ENCODE measurements around the gene PGBD5. TPM values are rescaled to one million over a fixed set of nuclear protein-coding genes. Genes with fewer than 3 reads are reported as not detected.

Gene PGBD5
- total RNA-seq, 3 donors from 2014 or later (not counting 1 experiment from before 2014, with no cell fraction given), result 0.02 to 0.90 TPM; not detected in 1

DNA sequence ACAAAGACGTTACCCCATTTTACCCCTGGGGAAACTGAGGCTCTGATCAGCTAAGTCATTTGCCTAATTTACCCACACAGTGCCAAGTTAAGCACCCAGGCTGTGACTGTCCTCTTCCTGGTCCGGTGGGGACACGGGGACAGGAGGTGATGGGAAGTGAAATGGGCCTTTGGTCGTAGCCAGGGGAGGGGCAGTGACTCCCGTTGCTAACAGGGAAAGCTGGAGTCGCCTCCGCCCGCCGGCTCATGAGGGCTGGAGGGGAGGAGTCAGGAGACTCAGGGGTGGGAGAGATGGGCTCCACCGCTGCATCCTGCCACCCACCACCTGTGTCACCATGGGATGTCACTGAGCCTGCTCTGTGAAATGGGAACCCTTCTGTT, 139.3 kb downstream of the PGBD5 start:
- DNase-seq (no peak), ATAC-seq (no peak)
- 95% methylated on average over 10 of the region's 10 CpGs for WGBS (ENCODE audit: insufficient coverage)
- TF ChIP-seq, protein P1, sequence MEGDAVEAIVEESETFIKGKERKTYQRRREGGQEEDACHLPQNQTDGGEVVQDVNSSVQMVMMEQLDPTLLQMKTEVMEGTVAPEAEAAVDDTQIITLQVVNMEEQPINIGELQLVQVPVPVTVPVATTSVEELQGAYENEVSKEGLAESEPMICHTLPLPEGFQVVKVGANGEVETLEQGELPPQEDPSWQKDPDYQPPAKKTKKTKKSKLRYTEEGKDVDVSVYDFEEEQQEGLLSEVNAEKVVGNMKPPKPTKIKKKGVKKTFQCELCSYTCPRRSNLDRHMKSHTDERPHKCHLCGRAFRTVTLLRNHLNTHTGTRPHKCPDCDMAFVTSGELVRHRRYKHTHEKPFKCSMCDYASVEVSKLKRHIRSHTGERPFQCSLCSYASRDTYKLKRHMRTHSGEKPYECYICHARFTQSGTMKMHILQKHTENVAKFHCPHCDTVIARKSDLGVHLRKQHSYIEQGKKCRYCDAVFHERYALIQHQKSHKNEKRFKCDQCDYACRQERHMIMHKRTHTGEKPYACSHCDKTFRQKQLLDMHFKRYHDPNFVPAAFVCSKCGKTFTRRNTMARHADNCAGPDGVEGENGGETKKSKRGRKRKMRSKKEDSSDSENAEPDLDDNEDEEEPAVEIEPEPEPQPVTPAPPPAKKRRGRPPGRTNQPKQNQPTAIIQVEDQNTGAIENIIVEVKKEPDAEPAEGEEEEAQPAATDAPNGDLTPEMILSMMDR (IDR thresholded peaks at IDR 0.05), result no peak
- H3K27me3 ChIP-seq (ENCODE audit: control insufficient read depth, insufficient read depth, low read length), result no peaks in the 10 kb centered on the region
- no peaks in the 10 kb centered on the region for H3K36me3 ChIP-seq (ENCODE audit: control insufficient read depth, insufficient read depth, low read length)
- peaks cover 0 to 3% of the 10 kb centered on the region in 2 donors for H3K27me3 Mint-ChIP-seq (ENCODE audit: low read depth in 2 of 2)
- no peak overlapping the region for H3K27ac Mint-ChIP-seq
- peaks cover under 1 to 6% of the 10 kb centered on the region in 2 donors for H3K4me1 Mint-ChIP-seq
- H3K4me3 ChIP-seq (ENCODE audit: low read length), result no peak overlapping the region
- peaks cover 15% of the 10 kb centered on the region for H3K4me1 ChIP-seq (ENCODE audit: control insufficient read depth, insufficient read depth, low read length)
- H3K4me3 Mint-ChIP-seq, result no peak overlapping the region
- H3K9me3 Mint-ChIP-seq, result no peaks in the 10 kb centered on the region
- H3K36me3 Mint-ChIP-seq, result no peaks in the 10 kb centered on the region
- H3K9me3 ChIP-seq (ENCODE audit: control insufficient read depth, insufficient read depth, low read length), result no peaks in the 10 kb centered on the region
- intact Hi-C loops (cut with micrococcal nuclease), result no loop called here
- H3K27ac ChIP-seq (ENCODE audit: low read length), result no peak overlapping the region

DNA sequence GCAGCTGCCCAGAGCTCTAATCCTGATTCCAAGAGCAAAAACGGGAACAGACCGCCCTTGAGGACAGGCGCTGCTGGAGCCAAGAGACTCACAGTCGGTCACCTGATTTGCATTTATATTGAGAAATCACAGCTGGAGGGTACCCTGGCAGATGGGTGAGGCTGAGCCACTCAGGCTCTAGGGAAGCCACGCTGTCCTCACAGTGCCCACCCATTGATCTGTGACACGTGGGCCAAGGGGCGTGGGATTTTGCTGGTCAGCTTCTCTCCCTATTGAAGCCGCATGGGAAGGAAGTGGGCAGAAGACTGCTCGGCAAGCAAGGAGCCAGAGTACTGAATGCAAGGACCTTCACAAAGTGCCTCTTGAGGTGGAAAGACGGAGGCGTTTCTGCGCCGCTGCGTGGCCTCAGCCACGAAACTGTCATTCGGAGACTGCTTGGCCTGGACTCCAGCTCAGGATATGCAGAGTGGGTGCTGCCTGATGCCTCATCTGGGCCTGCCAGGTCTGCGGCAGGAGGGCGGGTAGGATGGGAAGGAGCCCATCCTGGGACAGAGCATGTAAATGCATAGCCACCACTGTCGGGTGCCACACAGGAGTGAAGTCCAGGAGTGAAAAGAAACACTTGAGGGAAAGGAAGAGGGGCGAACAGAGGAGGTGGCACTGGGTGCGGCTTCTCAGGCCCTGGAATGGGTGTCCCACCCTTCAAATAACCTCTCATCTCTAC, 139.8 kb downstream of the PGBD5 start:
- TF ChIP-seq, protein P1 (IDR thresholded peaks at IDR 0.05), result no peak

DNA sequence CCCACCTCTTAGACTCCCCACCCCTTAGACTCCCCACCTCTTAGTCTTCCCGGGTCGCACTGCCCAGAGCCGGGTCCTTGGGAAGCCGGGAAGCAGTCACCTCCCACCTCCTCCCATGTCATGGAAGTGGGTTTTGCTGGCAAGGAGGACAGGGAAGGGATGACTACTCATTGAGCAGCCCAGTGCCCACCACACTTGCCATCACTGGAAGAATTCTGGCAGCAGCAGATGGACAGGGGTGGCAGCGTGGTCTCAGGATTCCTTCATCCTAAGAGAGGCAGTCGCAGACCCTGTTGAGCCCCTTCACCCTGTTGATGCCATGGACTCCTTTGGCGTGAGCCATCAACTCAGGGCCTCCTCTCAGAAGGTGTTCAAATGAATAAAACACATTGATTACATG, 140.8 kb downstream of the PGBD5 start:
- ATAC-seq, result no peak
- Mint-ChIP-seq H3K27me3 (ENCODE audit: low read depth in 2 of 2) (no peaks in the 10 kb centered on the region), H3K4me1 (peaks cover 0 to 5% of the 10 kb centered on the region in 2 donors), H3K9me3 (no peaks in the 10 kb centered on the region), H3K36me3 (no peaks in the 10 kb centered on the region), H3K4me3 (no peak overlapping the region), H3K27ac (no peak overlapping the region)
- no peak for DNase-seq
- Histone ChIP-seq H3K27me3 (ENCODE audit: control insufficient read depth, insufficient read depth, low read length) (no peaks in the 10 kb centered on the region), H3K36me3 (ENCODE audit: control insufficient read depth, insufficient read depth, low read length) (peaks cover 2% of the 10 kb centered on the region), H3K9me3 (ENCODE audit: control insufficient read depth, insufficient read depth, low read length) (no peaks in the 10 kb centered on the region), H3K4me3 (ENCODE audit: low read length) (no peak overlapping the region), H3K27ac (ENCODE audit: low read length) (no peak overlapping the region), H3K4me1 (ENCODE audit: control insufficient read depth, insufficient read depth, low read length) (peaks cover 5% of the 10 kb centered on the region)
- TF ChIP-seq, protein P1 (IDR thresholded peaks at IDR 0.05), result no peak
- WGBS (ENCODE audit: insufficient coverage), result 89% methylated on average over 6 of the region's 7 CpGs
- intact Hi-C loops (cut with micrococcal nuclease), result no loop called here

More for the DNA sequence above, 139.8 kb downstream of the PGBD5 start:
- H3K9me3 ChIP-seq (ENCODE audit: control insufficient read depth, insufficient read depth, low read length), result no peaks in the 10 kb centered on the region
- H3K36me3 ChIP-seq (ENCODE audit: control insufficient read depth, insufficient read depth, low read length), result no peaks in the 10 kb centered on the region
- H3K9me3 Mint-ChIP-seq, result no peaks in the 10 kb centered on the region
- DNase-seq (no peak), ATAC-seq (no peak)
- H3K4me1 Mint-ChIP-seq, result peaks cover under 1 to 5% of the 10 kb centered on the region in 2 donors
- no peak overlapping the region for H3K4me3 Mint-ChIP-seq
- H3K27ac Mint-ChIP-seq, result no peak overlapping the region
- no peak overlapping the region for H3K4me3 ChIP-seq (ENCODE audit: low read length)
- H3K27ac ChIP-seq (ENCODE audit: low read length), result no peak overlapping the region
- no peaks in the 10 kb centered on the region for H3K36me3 Mint-ChIP-seq
- intact Hi-C loops (cut with micrococcal nuclease), result no loop called here
- WGBS (ENCODE audit: insufficient coverage), result 88% methylated on average over 20 of the region's 21 CpGs
- H3K4me1 ChIP-seq (ENCODE audit: control insufficient read depth, insufficient read depth, low read length), result peaks cover 10% of the 10 kb centered on the region
- H3K27me3 ChIP-seq (ENCODE audit: control insufficient read depth, insufficient read depth, low read length), result no peaks in the 10 kb centered on the region
- H3K27me3 Mint-ChIP-seq (ENCODE audit: low read depth in 2 of 2), result no peaks in the 10 kb centered on the region

DNA sequence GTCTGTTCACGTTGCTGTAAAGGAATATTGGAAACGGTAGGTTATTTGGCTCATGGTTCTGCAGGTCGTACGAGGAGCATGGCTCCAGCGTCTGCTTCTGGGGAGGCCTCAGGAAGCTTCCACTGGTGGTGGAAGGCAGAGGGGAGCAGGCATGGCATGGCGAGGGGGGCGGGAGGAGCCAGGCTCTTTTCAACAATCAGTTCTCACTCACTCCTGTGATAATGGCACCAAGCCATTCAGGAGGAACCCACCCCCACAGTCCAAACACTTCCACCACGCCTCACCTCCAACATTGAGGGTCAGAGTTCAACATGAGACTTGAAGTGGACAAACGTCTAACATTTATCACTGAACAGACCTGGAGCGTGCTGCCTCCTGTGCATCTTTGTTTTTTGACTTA, 141.2 kb downstream of the PGBD5 start:
- H3K36me3 ChIP-seq (ENCODE audit: control insufficient read depth, insufficient read depth, low read length), result peaks cover 2% of the 10 kb centered on the region
- peaks cover 0 to 5% of the 10 kb centered on the region in 2 donors for H3K4me1 Mint-ChIP-seq
- no peak overlapping the region for H3K27ac ChIP-seq (ENCODE audit: low read length)
- no peak overlapping the region for H3K4me3 Mint-ChIP-seq
- H3K9me3 Mint-ChIP-seq, result no peaks in the 10 kb centered on the region
- no peak for ATAC-seq
- intact Hi-C loops (cut with micrococcal nuclease), result no loop called here
- H3K27me3 Mint-ChIP-seq (ENCODE audit: low read depth in 2 of 2), result no peaks in the 10 kb centered on the region
- H3K4me3 ChIP-seq (ENCODE audit: low read length), result no peak overlapping the region
- H3K27me3 ChIP-seq (ENCODE audit: control insufficient read depth, insufficient read depth, low read length), result no peaks in the 10 kb centered on the region
- peaks cover 2% of the 10 kb centered on the region for H3K4me1 ChIP-seq (ENCODE audit: control insufficient read depth, insufficient read depth, low read length)
- 93% methylated on average over 10 of the region's 10 CpGs for WGBS (ENCODE audit: insufficient coverage)
- no peak overlapping the region for H3K27ac Mint-ChIP-seq
- TF ChIP-seq, protein P1 (IDR thresholded peaks at IDR 0.05), result no peak
- no peaks in the 10 kb centered on the region for H3K36me3 Mint-ChIP-seq
- H3K9me3 ChIP-seq (ENCODE audit: control insufficient read depth, insufficient read depth, low read length), result no peaks in the 10 kb centered on the region
- no peak for DNase-seq
